HG02610 (cell line): ENCODE measurements around the gene LAIR1.
"Not testable (repeated sequence)": the region's sequence is repeated elsewhere in the genome, so short reads cannot be mapped to it uniquely, and the experiment has no call there.

Source experiments
- ATAC-seq: cut with Tn5 transposase; IDR thresholded peaks from one replicate; pipeline ENCODE4 v1.9.1; 2021; ENCODE audit warnings: mild to moderate bottlenecking, moderate library complexity; ENCODE audit not compliant: unreplicated experiment

LAIR1 gene, protein sequence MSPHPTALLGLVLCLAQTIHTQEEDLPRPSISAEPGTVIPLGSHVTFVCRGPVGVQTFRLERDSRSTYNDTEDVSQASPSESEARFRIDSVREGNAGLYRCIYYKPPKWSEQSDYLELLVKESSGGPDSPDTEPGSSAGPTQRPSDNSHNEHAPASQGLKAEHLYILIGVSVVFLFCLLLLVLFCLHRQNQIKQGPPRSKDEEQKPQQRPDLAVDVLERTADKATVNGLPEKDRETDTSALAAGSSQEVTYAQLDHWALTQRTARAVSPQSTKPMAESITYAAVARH

GRCh38 chr19:54364775-54365257 lies at the start of gene LAIR1:
Gene LAIR1, minus strand, starts transcription at chr19:54364931. Its CDS starts 127 bp downstream, at chr19:54364804.
- no peak for ATAC-seq

DNA sequence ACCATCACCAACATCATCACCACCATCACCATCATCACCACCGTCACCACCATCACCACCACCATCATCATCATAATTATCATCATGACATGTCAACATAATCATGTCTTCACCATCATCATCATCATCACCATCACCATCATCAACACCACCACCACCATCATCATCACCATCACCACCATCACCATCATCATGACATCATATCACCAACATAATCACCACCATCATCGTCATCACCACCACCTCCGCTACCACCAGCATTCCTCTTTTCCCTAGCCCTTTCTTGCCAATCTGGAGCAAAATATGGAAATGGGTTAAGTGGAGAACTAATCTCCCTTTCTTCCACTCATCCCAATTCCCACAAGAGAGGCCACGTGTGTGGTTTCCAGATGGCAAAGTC lies 49.4 kb upstream of the LAIR1 start:
- no peak for ATAC-seq

- ATAC-seq: no peak
Observed at GRCh38 chr19:54412877-54413276, 48.1 kb upstream of the LAIR1 start.

DNA sequence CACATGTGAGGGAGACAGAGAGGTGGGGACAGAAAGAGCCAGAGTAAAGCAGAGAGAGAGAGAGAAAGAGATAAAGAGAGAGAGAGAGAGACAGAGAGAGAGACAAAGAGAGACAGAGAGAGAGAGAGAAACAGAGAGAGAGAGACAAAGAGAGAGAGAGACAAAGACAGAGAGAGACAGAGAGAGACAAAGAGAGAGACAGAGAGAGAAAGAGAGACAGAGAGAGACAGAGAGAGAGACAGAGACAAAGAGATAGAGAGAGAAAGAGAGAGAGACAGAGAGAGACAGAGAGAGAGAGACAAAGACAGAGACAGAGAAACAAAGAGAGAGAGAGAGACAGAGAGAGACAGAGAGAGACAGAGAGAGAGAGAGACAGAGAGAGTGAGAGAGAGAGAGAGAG lies 46.3 kb upstream of the LAIR1 start:
- ATAC-seq: no peak

- ATAC-seq: no peak
Observed at GRCh38 chr19:54408456-54409026, 43.8 kb upstream of the LAIR1 start.

DNA sequence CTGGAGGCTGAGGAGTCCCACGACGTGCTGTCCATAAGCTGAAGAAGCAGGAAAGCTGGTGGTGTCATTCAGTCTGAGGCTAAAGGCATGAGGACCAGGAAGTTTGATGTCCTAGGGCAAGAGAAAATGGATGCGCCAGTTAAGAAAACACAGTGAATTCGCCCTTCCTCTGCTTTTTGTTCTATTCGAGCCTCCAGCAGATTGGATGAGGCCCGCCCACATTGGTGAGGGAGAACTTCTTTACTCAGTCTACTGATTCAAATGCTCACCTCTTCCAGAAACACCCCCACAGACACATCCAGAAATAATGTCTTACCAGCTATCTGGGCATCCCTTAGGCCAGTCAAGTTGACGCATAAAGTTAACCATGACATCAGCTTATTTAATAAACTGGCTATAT lies 43.0 kb upstream of the LAIR1 start:
- ATAC-seq: no peak

- ATAC-seq: no peak
Observed at GRCh38 chr19:54405628-54406027, 40.9 kb upstream of the LAIR1 start.

- no peak for ATAC-seq
Observed at GRCh38 chr19:54403054-54403453, 38.3 kb upstream of the LAIR1 start.

GRCh38 chr19:54400913-54401312 lies 36.2 kb upstream of the LAIR1 start:
- no peak for ATAC-seq

GRCh38 chr19:54399189-54399588 lies 34.5 kb upstream of the LAIR1 start:
- ATAC-seq: no peak

- no peak for ATAC-seq
Observed at GRCh38 chr19:54395685-54396084, 31.0 kb upstream of the LAIR1 start.

DNA sequence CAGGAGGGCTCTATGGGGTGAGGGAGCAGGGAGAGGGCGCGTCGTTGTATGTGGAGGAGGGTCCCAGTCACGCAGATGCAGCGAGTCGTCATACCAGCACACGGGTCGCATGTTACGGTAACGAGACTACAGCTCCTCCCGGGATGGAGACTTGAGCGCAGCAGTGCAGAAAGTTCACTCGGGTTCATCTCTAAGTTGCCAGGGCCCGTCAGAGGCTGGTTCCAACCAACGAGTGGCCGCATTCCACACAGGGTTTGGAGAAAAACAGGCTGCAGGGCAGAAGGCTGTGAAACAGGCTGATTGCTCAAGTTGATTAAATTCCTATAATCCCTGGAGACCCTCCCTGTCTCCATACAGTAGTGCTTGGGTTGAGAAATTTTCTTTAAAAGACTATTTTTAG lies 28.6 kb upstream of the LAIR1 start:
- ATAC-seq: no peak

GRCh38 chr19:54392105-54392504 lies 27.4 kb upstream of the LAIR1 start:
- no peak for ATAC-seq

GRCh38 chr19:54391589-54392061 lies 26.9 kb upstream of the LAIR1 start:
- ATAC-seq: no peak

DNA sequence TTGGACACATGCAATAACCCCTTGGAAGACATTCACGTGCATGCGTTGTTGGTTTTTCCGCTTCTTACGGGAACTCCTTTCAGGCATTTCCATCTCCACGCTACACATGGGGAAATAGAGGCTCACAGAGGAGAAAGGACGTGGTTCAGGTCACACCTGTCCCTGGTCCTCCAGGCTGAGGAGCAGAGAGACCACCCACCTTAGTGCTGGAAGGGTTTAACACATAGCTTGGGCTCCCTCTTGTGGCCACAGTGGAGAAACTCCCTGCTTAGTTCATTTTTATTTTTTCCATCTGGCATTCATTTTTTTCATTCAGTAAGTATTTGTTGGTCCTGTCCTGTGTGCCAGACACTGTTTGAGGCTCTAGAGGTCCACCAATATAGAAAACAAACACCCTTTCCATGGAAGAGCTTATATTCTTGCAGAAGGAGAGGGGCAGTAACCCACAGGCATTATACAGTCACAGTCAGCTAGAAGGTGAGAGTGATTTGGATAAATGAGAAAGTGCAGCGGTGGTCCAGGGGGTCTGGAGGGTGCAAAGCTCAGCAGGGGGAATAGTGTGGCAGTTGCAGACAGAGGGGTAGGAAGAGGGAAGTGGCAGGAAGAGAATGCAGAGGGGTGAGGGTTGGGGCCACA lies 26.3 kb upstream of the LAIR1 start:
- no peak for ATAC-seq

GRCh38 chr19:54389553-54389952 lies 24.8 kb upstream of the LAIR1 start:
- ATAC-seq: no peak

DNA sequence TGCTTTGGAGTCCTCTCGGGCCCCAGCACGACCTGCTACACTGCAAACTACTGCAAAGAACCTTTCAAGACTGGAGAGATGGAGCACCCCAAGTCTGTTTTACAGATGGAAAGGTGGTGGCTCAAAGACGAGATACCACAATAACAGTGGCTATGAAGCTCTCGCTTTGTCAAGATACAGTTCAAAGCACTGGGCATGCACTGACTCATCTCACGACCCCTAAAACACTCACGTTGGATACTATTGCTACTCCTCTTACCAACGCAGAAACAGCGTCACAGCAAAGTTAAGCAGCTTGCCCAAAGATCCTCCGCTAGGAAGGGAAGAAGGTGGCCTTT lies 24.0 kb upstream of the LAIR1 start:
- no peak for ATAC-seq

DNA sequence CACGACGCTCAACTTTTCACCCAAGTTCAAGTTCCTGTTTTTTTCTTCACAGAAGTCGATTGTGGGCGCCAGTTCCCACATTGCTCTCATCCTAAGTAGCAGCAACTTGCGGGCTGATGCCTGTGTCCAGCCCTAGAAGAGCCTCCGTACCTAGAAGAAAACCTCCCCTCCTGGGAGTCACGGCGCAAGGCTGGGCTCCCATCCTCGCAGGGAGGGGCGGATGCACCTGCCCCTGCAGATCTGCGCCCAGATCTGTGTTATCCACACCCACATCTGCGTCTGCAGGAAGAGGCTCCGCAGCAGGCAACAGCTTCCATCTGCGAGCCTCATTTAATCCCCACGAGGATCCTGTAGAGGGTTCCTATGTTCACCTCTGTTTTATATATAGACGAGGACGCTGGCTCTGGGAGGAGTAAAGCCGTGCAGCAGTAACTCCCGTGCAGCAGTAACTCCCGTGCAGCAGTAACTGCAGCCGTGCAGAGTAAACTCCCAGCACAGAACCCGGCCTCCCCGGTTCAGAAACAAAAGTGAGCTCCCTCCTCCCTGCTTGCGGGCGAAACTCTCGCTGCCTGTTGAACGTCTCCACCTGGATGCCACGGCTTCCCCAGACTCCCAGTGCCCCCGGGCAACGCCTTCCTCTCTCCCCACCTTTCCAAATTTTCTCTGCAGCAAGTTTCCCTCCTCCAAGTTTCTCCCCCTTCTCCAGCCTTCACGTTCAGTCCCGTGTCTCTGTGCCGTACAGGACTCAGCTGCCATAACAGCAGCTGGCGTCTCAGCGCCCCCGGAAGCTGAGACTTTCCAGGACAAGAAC lies 23.5 kb upstream of the LAIR1 start:
- ATAC-seq: peak; percentile 59

DNA sequence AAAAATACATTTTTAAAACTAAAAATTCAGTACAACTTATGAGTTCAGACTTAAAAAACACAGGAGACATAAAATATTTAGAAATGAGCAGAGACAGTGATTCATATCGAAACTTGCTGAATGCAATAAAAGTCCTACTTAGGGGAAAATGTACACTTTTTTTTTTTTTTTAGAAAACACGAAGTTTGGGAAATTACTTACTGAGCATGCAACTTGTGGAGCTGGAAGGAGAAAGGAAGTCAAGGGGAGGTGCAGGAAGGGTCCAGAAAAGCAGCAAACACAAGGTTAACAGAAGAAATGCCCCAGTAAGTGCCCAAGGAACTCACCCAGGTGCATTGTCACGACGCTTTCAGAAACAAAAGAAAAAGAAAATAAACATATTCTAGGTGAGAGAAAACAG lies 18.6 kb upstream of the LAIR1 start:
- no peak for ATAC-seq

GRCh38 chr19:54382041-54382440 lies 17.3 kb upstream of the LAIR1 start:
- ATAC-seq: not testable (repeated sequence)

GRCh38 chr19:54380897-54381296 lies 16.2 kb upstream of the LAIR1 start:
- ATAC-seq: no peak
